ENCODE data around the gene RAD52. TPM values are rescaled to one million over a fixed set of nuclear protein-coding genes. Genes with fewer than 3 reads are reported as not detected.

The RAD52 gene
- total RNA-seq, 1 experiment from 2014 or later, result 23.4 TPM

- no peak for DNase-seq (ENCODE audit: extremely low read depth, low read depth)
Measured at GRCh38 chr12:880656-881055, 68.8 kb downstream of the RAD52 start.

DNA sequence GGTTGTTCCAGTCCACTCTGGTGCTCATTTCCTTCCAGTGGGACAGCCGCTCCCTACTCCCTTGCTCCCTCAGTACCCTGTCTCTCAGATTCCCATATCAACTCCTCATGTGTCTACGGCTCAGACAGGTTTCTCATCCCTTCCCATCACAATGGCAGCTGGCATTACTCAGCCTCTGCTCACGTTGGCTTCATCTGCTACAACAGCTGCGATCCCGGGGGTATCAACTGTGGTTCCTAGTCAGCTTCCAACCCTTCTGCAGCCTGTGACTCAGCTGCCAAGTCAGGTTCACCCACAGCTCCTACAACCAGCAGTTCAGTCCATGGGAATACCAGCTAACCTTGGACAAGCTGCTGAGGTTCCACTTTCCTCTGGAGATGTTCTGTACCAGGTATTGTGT is 69.9 kb downstream of the RAD52 start:
- DNase-seq (ENCODE audit: extremely low read depth, low read depth), result no peak

DNA sequence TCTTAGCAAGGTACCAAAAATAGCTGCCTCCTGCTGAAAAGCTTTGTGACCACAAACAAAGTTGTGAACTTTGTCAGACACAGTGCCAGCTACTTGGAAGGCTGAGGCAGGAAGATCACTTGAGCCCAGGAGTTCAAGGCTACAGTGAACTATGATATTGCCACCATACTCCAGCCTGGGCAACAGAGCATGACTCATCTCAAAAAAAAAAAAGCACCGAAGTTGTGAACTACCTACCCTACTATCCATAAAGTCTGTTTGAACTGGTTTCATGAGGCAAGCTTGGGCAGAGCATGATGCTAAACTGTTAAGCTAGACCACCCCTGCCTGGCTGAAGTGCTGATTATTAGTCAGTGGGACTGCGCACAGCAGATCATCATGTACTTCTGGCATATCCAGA is 75.5 kb downstream of the RAD52 start:
- no peak for DNase-seq (ENCODE audit: extremely low read depth, low read depth)

DNA sequence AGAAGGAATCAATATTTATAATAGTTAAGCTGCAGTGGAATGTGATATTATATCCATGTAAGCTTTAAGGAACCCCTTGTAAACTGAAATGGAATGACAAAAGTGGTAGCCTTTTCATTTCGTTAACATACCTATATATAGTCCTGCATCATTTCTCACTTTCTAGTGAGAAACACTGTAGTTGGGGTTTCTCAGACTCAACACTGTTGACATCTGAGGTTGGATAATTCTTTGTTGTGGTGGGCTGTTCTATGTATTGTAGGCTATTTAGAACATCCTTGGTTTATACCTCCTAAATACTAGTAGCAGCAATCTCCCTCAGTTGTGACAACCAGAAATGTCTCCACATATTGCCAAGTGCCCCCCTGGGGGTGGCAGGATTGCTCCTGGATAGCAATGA is 79.1 kb downstream of the RAD52 start:
- DNase-seq (ENCODE audit: extremely low read depth, low read depth), result no peak

GRCh38 chr12:868722-869121 is 80.8 kb downstream of the RAD52 start:
- DNase-seq (ENCODE audit: extremely low read depth, low read depth), result no peak

DNA sequence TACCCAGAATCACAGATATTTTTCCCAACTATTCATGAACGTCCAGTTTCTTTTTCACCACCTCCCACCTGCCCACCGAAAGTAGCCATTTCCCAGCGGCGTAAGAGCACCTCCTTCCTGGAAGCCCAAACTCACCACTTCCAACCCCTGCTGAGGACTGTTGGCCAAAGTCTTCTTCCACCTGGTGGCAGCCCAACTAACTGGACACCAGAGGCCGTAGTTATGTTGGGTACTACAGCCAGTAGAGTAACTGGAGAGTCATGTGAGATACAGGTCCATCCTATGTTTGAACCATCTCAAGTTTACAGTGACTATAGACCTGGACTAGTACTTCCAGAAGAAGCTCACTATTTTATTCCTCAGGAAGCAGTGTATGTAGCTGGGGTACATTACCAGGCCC is 81.6 kb downstream of the RAD52 start:
- no peak for DNase-seq (ENCODE audit: extremely low read depth, low read depth)

- no peak for DNase-seq (ENCODE audit: extremely low read depth, low read depth)
Measured at GRCh38 chr12:865614-866013, 83.9 kb downstream of the RAD52 start.

GRCh38 chr12:863285-863684 is 86.2 kb downstream of the RAD52 start:
- no peak for DNase-seq (ENCODE audit: extremely low read depth, low read depth)

- no peak for DNase-seq (ENCODE audit: extremely low read depth, low read depth)
Measured at GRCh38 chr12:862303-862911, 87.1 kb downstream of the RAD52 start.

Other genes starting within 250 kb of the RAD52 start
- gene WNK1, start 197.1 kb downstream of the RAD52 start, total RNA-seq (2014; rRNA removed; shearing (Covaris generic)), result 49.0 and 54.1 TPM in 2 replicates
- 12.5 and 12.7 TPM in 2 replicates for gene ERC1, start 41.5 kb upstream of the RAD52 start, total RNA-seq (2014; rRNA removed; shearing (Covaris generic))

All from NCI-H460 (cell line).